Body of pancreas (tissue), 4 donors: ENCODE data around the gene INSYN2B. TPM values are rescaled to one million over a fixed set of nuclear protein-coding genes. Genes with fewer than 3 reads are reported as not detected.
A peak's percentile ranks its signal among the peaks of the same experiment; 100 is the strongest.

ENCODE experiments used
- ATAC-seq: fragments of 150-250 bp; one replicate; pipeline ENCODE4 v1.9.1; 2016
- DNase-seq, 4 donors: peaks; one replicate each; pipeline ENCODE4 v3.0.0-alpha.2; 2019
- H3K27ac ChIP-seq, 4 donors: fragments of 200-600 bp; sonication (generic); 1 replicate in 3 of 4; 2 replicates in 1 of 4; pipeline versions ENCODE4 v1.5.1 to v1.6.1; 2016 to 2019; ENCODE audit warnings: mild to moderate bottlenecking in 1 of 4, mixed read lengths in 1 of 4, moderate library complexity in 1 of 4
- H3K27me3 ChIP-seq, 2 donors: fragments of 200-600 bp; sonication (generic); one replicate each; pipeline ENCODE4 v1.6.0; 2016; ENCODE audit warnings: mild to moderate bottlenecking in 1 of 2
- H3K36me3 ChIP-seq, 2 donors: fragments of 200-600 bp; sonication (generic); replicated peaks in 1 of 2; 2 replicates each; pipeline ENCODE4 v1.5.1; 2016; ENCODE audit warnings: low read depth in 2 of 2; ENCODE audit not compliant: insufficient read depth in 1 of 2
- H3K4me1 ChIP-seq: fragments of 200-600 bp; sonication (generic); one replicate; pipeline ENCODE4 v1.6.0; 2016
- H3K4me3 ChIP-seq, 2 donors: fragments of 200-600 bp; sonication (generic); 1 replicate in 1 of 2; 2 replicates in 1 of 2; pipeline ENCODE4 v1.5.1; 2016 to 2019
- H3K9me3 ChIP-seq, 3 donors: fragments of 200-600 bp; sonication (generic); 1 replicate in 2 of 3; 2 replicates in 1 of 3; pipeline ENCODE4 v1.5.1; 2016
- POLR2A ChIP-seq, 3 donors: fragments of 450-650 bp; IDR thresholded peaks; one replicate each; pipeline ENCODE4 v1.6.1; 2016; ENCODE audit warnings: antibody characterized with exemption in 3 of 3, mild to moderate bottlenecking in 2 of 3
- WGBS, 2 donors: methylation state at CpG; one replicate each; pipeline ENCODE4 v1.1.5; 2017; 5-methylcytosine and 5-hydroxymethylcytosine counted together
- intact Hi-C: fragments of 100-400 bp; cut with DNase I; formaldehyde crosslinking; loops from one replicate; pipeline ENCODE4 v1.15.1; 2023
- total RNA-seq, 2 donors: library from RNA; depleted of rRNA; stranded (reverse); fragments of >200 nt; gene quantifications; one replicate each; pipeline ENCODE4 v1.1.0, GENCODE V29; 2016
- TF ChIP-seq, protein P1 (sequence below), 7 experiments: fragments of 450-650 bp in 4 of 7; fragments of 200-600 bp in 3 of 7; sonication (generic) in 3 of 7; IDR thresholded peaks; one replicate each; pipeline ENCODE4 v1.5.1; 2016 to 2019; ENCODE audit warnings: antibody characterized with exemption in 7 of 7

Gene INSYN2B
- total RNA-seq, 2 donors from 2014 or later = not detected

DNA sequence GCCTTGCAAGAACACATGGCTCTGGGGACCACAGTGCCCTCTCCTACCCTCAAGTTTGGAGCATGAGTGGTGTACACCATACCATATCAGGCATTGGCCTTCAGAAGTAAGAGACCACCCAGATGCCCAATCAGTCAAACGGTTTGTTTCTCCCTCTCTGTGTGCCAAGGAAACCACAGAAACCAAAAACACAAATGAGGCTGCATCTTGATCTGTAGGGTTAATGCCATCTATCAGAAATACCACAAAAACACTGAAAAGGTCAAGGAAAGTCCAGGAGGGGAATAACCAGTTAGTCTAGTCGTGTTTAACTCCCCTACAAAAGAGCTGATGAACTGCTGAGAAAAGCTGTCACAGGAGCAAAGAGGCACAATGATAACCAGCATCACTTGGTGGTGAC, 78.4 kb downstream of the INSYN2B start:
- no peak for TF ChIP-seq POLR2A (IDR thresholded peaks at IDR 0.05)
- TF ChIP-seq, protein P1, sequence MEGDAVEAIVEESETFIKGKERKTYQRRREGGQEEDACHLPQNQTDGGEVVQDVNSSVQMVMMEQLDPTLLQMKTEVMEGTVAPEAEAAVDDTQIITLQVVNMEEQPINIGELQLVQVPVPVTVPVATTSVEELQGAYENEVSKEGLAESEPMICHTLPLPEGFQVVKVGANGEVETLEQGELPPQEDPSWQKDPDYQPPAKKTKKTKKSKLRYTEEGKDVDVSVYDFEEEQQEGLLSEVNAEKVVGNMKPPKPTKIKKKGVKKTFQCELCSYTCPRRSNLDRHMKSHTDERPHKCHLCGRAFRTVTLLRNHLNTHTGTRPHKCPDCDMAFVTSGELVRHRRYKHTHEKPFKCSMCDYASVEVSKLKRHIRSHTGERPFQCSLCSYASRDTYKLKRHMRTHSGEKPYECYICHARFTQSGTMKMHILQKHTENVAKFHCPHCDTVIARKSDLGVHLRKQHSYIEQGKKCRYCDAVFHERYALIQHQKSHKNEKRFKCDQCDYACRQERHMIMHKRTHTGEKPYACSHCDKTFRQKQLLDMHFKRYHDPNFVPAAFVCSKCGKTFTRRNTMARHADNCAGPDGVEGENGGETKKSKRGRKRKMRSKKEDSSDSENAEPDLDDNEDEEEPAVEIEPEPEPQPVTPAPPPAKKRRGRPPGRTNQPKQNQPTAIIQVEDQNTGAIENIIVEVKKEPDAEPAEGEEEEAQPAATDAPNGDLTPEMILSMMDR (IDR thresholded peaks at IDR 0.05) = no peak
- Histone ChIP-seq H3K9me3 (no peaks in the 10 kb centered on the region), H3K27me3 (no peaks in the 10 kb centered on the region), H3K36me3 (no peaks in the 10 kb centered on the region), H3K4me3 (no peak overlapping the region), H3K27ac (no peak overlapping the region), H3K4me1 (no peaks in the 10 kb centered on the region)
- WGBS, 2 donors = 21% methylated on average over 2 of the region's 2 CpGs
- ATAC-seq = no peak
- intact Hi-C loops = no loop called here
- no peak for DNase-seq

DNA sequence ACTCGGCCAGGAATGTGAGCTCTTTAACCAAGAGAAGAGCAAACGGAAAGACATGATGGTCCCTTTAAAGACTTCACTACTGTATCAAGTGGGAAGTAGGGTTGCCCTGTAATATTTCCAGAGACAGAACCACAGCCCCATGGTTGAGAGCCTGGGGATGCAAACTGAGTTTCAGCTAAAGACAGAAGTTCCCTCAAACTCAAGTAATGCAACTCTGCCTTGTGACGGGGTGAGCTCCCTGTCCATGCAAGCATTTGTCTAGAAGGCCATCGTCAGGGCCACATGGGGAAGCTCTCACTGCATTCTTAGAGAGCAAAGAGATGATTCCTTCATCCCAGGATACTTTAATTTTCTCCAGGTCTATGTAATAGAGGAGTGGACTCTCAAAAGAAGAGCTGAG, 82.8 kb downstream of the INSYN2B start:
- no peak for ATAC-seq
- TF ChIP-seq, protein P1 (IDR thresholded peaks at IDR 0.05) = no peak
- no peak for TF ChIP-seq POLR2A (IDR thresholded peaks at IDR 0.05)
- Histone ChIP-seq H3K4me1 (no peaks in the 10 kb centered on the region), H3K9me3 (no peaks in the 10 kb centered on the region), H3K4me3 (no peak overlapping the region), H3K36me3 (no peaks in the 10 kb centered on the region), H3K27me3 (no peaks in the 10 kb centered on the region), H3K27ac (no peak overlapping the region)
- 61 to 66% methylated on average over 4 of the region's 4 CpGs for WGBS, 2 donors
- intact Hi-C loops = no loop called here
- DNase-seq = no peak

DNA sequence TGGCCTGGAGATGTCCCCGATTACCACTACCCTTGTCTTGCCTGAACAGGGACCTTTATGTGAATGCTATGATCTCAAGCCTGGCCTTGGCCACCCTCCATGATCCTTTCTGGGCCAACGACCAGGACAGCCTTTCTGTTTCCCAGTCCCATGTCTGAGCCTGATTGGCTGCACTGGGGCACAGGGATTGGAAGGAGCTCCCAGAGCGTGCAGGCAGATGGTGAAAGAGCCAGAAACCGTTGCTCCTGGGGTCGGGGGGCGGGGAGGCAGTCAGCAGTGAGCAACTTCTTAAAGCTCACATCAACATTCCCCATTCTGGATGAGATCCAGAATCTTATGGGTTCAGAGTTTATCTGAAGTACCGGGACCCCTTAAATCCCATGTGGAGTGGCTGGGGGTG, 84.4 kb downstream of the INSYN2B start:
- TF ChIP-seq POLR2A (IDR thresholded peaks at IDR 0.05) = no peak
- TF ChIP-seq, protein P1 (IDR thresholded peaks at IDR 0.05) = no peak
- peak in 2 of 4 donors; percentile 6 to 10 for DNase-seq
- Histone ChIP-seq H3K4me1 (no peaks in the 10 kb centered on the region), H3K36me3 (no peaks in the 10 kb centered on the region), H3K4me3 (no peak overlapping the region), H3K9me3 (no peaks in the 10 kb centered on the region), H3K27me3 (no peaks in the 10 kb centered on the region), H3K27ac (no peak overlapping the region)
- intact Hi-C loops = no loop called here
- WGBS, 2 donors = 46 to 55% methylated on average over 3 to 7 of the region's 7 CpGs
- no peak for ATAC-seq

DNA sequence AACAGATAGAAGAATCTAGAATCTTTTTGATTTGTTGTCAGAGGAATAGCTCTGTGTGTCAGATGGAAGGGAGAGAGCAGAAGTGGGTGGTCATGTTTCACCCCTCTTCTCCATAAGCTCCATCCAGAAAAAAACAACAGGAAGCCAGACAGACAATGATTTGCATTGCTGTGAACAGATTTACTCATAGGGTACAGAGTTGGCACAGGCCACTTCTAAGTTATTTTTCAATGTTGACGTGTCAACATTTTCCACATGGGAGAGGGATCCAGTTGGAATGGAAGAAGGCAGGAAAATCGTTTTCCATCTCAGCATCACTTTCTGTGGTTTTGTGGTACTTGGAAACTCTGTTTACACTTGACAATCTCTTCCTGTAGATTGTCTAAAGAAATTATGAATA, 86.7 kb downstream of the INSYN2B start:
- no peak for DNase-seq
- Histone ChIP-seq H3K36me3 (no peaks in the 10 kb centered on the region), H3K4me1 (no peaks in the 10 kb centered on the region), H3K9me3 (no peaks in the 10 kb centered on the region), H3K27me3 (no peaks in the 10 kb centered on the region), H3K4me3 (no peak overlapping the region), H3K27ac (no peak overlapping the region)
- TF ChIP-seq POLR2A (IDR thresholded peaks at IDR 0.05) = no peak
- TF ChIP-seq, protein P1 (IDR thresholded peaks at IDR 0.05) = no peak
- intact Hi-C loops = no loop called here
- WGBS, 2 donors = 42 to 48% methylated on average over 2 of the region's 2 CpGs
- ATAC-seq = no peak

DNA sequence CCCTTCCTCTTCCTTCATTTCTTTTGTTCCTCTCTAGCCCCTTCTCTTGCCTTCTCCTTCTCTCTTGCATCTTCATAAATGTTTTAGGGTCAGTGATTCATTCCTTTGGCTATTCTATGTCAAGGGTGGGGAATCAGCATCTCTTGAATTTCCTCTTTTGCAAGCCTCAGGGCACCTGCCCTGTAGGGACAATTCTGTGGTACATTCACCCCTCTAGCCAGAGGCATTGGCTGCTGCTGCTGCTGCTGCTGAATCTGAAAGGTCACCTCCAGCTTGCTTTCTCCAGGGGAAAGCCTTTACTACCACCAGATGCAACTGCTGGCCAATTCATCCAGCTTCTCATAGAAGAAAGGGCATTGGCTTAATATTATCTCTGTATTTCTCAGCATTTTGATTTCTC, 87.3 kb downstream of the INSYN2B start:
- ATAC-seq = no peak
- Histone ChIP-seq H3K9me3 (no peaks in the 10 kb centered on the region), H3K27me3 (no peaks in the 10 kb centered on the region), H3K36me3 (no peaks in the 10 kb centered on the region), H3K4me1 (no peaks in the 10 kb centered on the region), H3K4me3 (no peak overlapping the region), H3K27ac (no peak overlapping the region)
- intact Hi-C loops = no loop called here
- DNase-seq = no peak
- TF ChIP-seq, protein P1 (IDR thresholded peaks at IDR 0.05) = no peak
- no peak for TF ChIP-seq POLR2A (IDR thresholded peaks at IDR 0.05)
